Transverse colon (tissue), 4 donors: Measurements from ENCODE around the gene LAMA2. TPM values are rescaled to one million over a fixed set of nuclear protein-coding genes. Genes with fewer than 3 reads are reported as not detected.
A peak's percentile ranks its signal among the peaks of the same experiment; 100 is the strongest.

Source experiments
- DNase-seq: peaks from one replicate; pipeline ENCODE4 v3.0.0-alpha.2; 2019
- H3K27ac ChIP-seq, 4 donors: fragments of 200-600 bp; sonication (generic); 2 replicates each; pipeline ENCODE4 v1.5.1; 2016 to 2018; ENCODE audit warnings: inconsistent platforms in 4 of 4
- H3K27me3 ChIP-seq: fragments of 200-600 bp; sonication (generic); 2 replicates; pipeline ENCODE4 v1.5.1; 2017; ENCODE audit warnings: inconsistent platforms
- H3K36me3 ChIP-seq, 4 donors: fragments of 200-600 bp; sonication (generic); 2 replicates each; pipeline ENCODE4 v1.5.1; 2017 to 2019; ENCODE audit warnings: inconsistent platforms in 4 of 4
- H3K4me1 ChIP-seq, 4 donors: fragments of 200-600 bp; sonication (generic); 2 replicates each; pipeline ENCODE4 v1.5.1; 2017 to 2020; ENCODE audit warnings: inconsistent platforms in 4 of 4
- H3K4me3 ChIP-seq, 4 donors: fragments of 200-600 bp; sonication (generic); 1 replicate in 1 of 4; 2 replicates in 3 of 4; pipeline versions ENCODE4 v1.5.1 to v1.6.1; 2017 to 2019; ENCODE audit warnings: inconsistent platforms in 4 of 4
- H3K9me3 ChIP-seq, 2 donors: fragments of 200-600 bp; sonication (generic); 2 replicates each; pipeline ENCODE4 v1.5.1; 2017 to 2019; ENCODE audit warnings: inconsistent platforms in 2 of 2
- EP300 ChIP-seq: sonication (generic); formaldehyde crosslinking; IDR thresholded peaks from one replicate; pipeline ENCODE4 v1.6.1; 2017; ENCODE audit warnings: antibody characterized with exemption, low read depth
- POLR2A ChIP-seq: fragments of 450-650 bp; IDR thresholded peaks from one replicate; pipeline ENCODE4 v1.6.1; 2016; ENCODE audit warnings: antibody characterized with exemption, mild to moderate bottlenecking, moderate library complexity
- POLR2AphosphoS5 ChIP-seq, 3 donors: sonication (generic); formaldehyde crosslinking; IDR thresholded peaks; one replicate each; pipeline ENCODE4 v1.6.1; 2016; ENCODE audit warnings: antibody characterized with exemption in 3 of 3
- WGBS, 2 donors: methylation state at CpG; one replicate each; pipeline ENCODE4 v1.1.5; 2018; ENCODE audit warnings: low coverage in 1 of 2; 5-methylcytosine and 5-hydroxymethylcytosine counted together
- in situ Hi-C, 4 donors: fragments of 200-750 bp; cut with MboI; loops; one replicate each; pipeline versions ENCODE4 v1.15.0 to v1.15.1; 2017; ENCODE audit warnings: low sequenced_read_pairs in 3 of 4, low pct_ligation_motif_present in 1 of 4, low pct_unique_long_range_greater_than_20kb in 1 of 4
- intact Hi-C: fragments of 100-400 bp; cut with DNase I; formaldehyde crosslinking; loops from one replicate; pipeline ENCODE4 v1.15.1; 2023; ENCODE audit warnings: low total_unique reads
- total RNA-seq, 4 donors: library from RNA; depleted of rRNA; stranded (reverse); fragments of >200 nt; gene quantifications; one replicate each; pipeline ENCODE4 v1.1.0, GENCODE V29; 2016
- TF ChIP-seq, protein P1 (sequence below), 5 experiments: fragments of 200-600 bp in 3 of 5; fragments of 450-650 bp in 2 of 5; sonication (generic) in 3 of 5; IDR thresholded peaks; 1 replicate in 2 of 5; 2 replicates in 3 of 5; pipeline ENCODE4 v1.5.1; 2016 to 2017; ENCODE audit warnings: antibody characterized with exemption in 5 of 5, inconsistent platforms in 3 of 5, mild to moderate bottlenecking in 2 of 5, moderate library complexity in 1 of 5

The LAMA2 gene
- total RNA-seq, 4 donors from 2014 or later = 12.3 to 43.0 (median 32.1) TPM

DNA sequence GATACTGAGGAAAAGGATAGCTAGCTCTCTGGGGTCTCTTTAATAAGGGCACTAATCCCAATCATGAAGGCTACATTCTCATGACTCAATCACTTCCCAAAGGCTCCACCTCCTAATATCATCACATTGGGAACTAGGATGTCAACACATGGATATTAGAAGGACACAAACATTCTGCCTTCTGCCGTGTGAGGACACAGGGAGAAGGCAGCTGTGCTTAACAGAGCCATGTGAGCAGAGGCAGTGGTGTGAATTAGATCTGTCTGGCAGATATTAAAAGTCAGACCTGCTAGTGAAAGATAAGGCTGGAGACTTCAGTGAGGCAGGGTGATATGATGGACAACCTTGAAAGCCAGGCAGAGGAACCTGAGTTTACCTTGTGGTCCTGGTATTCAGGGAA lies 485.1 kb downstream of the LAMA2 start:
- intact Hi-C loops = no loop called here
- in situ Hi-C loops = loop anchor here in 1 of 4 donors (25.0 kb wide), 1 partner anchor 631 kb away; no protein-coding TSS in a partner anchor
- no peaks in the 10 kb centered on the region for H3K36me3 ChIP-seq

DNA sequence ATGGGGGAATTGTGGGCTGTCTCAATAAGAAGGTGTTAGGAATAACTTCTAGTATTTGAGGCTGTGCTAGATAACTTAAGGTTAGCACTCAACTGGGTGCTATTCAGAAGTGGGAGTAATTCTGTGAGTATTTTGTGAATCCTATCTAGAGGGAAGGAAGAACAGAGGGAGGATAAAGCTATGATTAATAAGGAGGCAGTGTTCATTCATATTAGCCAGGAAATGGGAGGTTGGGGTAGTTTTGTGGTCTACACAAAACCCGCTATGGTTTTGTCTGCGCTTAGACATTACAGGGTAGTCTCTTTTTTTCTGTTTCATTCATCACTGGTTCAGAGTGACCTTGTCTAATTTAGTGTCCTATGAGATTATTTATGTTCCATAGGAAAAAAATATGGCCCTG lies 486.0 kb downstream of the LAMA2 start:
- in situ Hi-C loops = loop anchor here in 1 of 4 donors (25.0 kb wide), 1 partner anchor 632 kb away; no protein-coding TSS in a partner anchor
- WGBS, 2 donors = 62 to 86% methylated on average over 2 of the region's 2 CpGs
- Histone ChIP-seq H3K27ac (no peak overlapping the region), H3K9me3 (no peaks in the 10 kb centered on the region), H3K4me3 (no peak overlapping the region), H3K4me1 (peaks cover 0 to 9% (median 0%) of the 10 kb centered on the region in 4 donors), H3K36me3 (no peaks in the 10 kb centered on the region), H3K27me3 (no peaks in the 10 kb centered on the region)
- TF ChIP-seq, protein P1, sequence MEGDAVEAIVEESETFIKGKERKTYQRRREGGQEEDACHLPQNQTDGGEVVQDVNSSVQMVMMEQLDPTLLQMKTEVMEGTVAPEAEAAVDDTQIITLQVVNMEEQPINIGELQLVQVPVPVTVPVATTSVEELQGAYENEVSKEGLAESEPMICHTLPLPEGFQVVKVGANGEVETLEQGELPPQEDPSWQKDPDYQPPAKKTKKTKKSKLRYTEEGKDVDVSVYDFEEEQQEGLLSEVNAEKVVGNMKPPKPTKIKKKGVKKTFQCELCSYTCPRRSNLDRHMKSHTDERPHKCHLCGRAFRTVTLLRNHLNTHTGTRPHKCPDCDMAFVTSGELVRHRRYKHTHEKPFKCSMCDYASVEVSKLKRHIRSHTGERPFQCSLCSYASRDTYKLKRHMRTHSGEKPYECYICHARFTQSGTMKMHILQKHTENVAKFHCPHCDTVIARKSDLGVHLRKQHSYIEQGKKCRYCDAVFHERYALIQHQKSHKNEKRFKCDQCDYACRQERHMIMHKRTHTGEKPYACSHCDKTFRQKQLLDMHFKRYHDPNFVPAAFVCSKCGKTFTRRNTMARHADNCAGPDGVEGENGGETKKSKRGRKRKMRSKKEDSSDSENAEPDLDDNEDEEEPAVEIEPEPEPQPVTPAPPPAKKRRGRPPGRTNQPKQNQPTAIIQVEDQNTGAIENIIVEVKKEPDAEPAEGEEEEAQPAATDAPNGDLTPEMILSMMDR (IDR thresholded peaks at IDR 0.05) = no peak
- TF ChIP-seq EP300 = no peak
- no peak for TF ChIP-seq POLR2AphosphoS5 (IDR thresholded peaks at IDR 0.05)
- TF ChIP-seq POLR2A = no peak
- intact Hi-C loops = no loop called here
- DNase-seq = no peak

More for the DNA sequence above, 485.1 kb downstream of the LAMA2 start:
- Histone ChIP-seq H3K4me1 (peaks cover 0 to 9% (median 0%) of the 10 kb centered on the region in 4 donors), H3K4me3 (no peak overlapping the region), H3K27me3 (no peaks in the 10 kb centered on the region), H3K9me3 (no peaks in the 10 kb centered on the region), H3K27ac (no peak overlapping the region)
- 63% methylated on average over 1 of the region's 1 CpG; no CpG with 5 or more reads in 1 of the 2 donors for WGBS, 2 donors
- no peak for TF ChIP-seq POLR2AphosphoS5 (IDR thresholded peaks at IDR 0.05)
- TF ChIP-seq EP300 = no peak
- DNase-seq = no peak

DNA sequence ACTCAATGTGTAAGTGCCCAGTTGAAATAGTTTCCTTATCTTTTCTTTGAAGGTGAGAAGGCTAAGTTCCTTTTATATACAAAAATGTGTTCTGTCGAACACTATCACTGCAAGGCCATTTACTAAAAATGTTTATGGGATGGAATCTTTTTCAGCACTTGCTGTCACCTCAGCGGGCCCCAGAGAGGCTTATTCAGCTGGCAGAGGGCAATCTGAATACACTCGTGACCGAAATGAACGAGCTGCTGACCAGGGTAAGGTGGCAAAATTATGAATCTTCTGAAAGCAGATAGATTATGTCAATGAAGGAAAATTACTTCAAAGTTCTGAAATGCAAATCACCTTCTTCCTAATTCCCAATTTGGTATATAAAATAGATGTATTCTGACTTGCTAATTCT lies 486.8 kb downstream of the LAMA2 start:
- no peak overlapping the region for H3K27ac ChIP-seq
- no peaks in the 10 kb centered on the region for H3K36me3 ChIP-seq
- H3K4me3 ChIP-seq = no peak overlapping the region
- TF ChIP-seq POLR2A = no peak
- TF ChIP-seq, protein P1 (IDR thresholded peaks at IDR 0.05) = no peak
- H3K27me3 ChIP-seq = no peaks in the 10 kb centered on the region
- intact Hi-C loops = no loop called here
- DNase-seq = no peak
- no peaks in the 10 kb centered on the region for H3K9me3 ChIP-seq
- in situ Hi-C loops = loop anchor here in 1 of 4 donors (25.0 kb wide), 1 partner anchor 632 kb away; no protein-coding TSS in a partner anchor
- peaks cover 0 to 9% (median 0%) of the 10 kb centered on the region in 4 donors for H3K4me1 ChIP-seq
- 70 to 76% methylated on average over 5 of the region's 5 CpGs for WGBS, 2 donors

GRCh38 chr6:129370268-129370916 lies 487.5 kb downstream of the LAMA2 start:
- Histone ChIP-seq H3K4me3 (no peak overlapping the region), H3K36me3 (no peaks in the 10 kb centered on the region), H3K27me3 (no peaks in the 10 kb centered on the region), H3K27ac (no peak overlapping the region), H3K4me1 (peaks cover 0 to 9% (median 0%) of the 10 kb centered on the region in 4 donors), H3K9me3 (no peaks in the 10 kb centered on the region)
- in situ Hi-C loops (loop anchor here in 1 of 4 donors (25.0 kb wide), 1 partner anchor 633 kb away; no protein-coding TSS in a partner anchor), intact Hi-C loops (no loop called here)
- peak; percentile 35 for DNase-seq
- TF ChIP-seq POLR2AphosphoS5 (IDR thresholded peaks at IDR 0.05) = no peak
- TF ChIP-seq, protein P1 (IDR thresholded peaks at IDR 0.05) = peak; percentile 56 to 73 (median 60)
- WGBS, 2 donors = 10 to 12% methylated on average over 9 of the region's 9 CpGs
